ENCODE measurements around the gene NXPE2. TPM values are rescaled to one million over a fixed set of nuclear protein-coding genes. Genes with fewer than 3 reads are reported as not detected.

Gene NXPE2
- total RNA-seq, 1 donor from 2014 or later: not detected

DNA sequence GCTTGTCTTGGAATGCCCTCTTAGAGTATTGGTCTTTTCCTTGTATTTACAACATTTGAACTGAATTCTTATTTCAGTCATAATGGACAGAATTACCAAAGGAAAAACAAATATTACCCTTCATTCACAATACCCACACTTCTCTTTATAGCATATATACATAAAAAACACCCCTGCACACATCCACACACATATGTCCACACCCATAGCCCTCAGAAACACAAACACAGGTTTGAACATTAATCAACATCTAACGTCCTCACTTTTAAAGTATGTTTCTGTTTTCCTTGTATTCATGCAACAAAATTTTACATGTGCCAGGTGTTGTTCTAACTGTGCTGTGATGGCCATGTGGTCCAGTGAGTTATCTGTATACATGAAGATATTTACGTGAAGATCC is 11.6 kb upstream of the NXPE2 start:
- DNase-seq (ENCODE audit: low read depth): no peak
- H3K4me3 ChIP-seq (ENCODE audit: low read depth, low read length): no peak overlapping the region
- TF ChIP-seq, protein P1, sequence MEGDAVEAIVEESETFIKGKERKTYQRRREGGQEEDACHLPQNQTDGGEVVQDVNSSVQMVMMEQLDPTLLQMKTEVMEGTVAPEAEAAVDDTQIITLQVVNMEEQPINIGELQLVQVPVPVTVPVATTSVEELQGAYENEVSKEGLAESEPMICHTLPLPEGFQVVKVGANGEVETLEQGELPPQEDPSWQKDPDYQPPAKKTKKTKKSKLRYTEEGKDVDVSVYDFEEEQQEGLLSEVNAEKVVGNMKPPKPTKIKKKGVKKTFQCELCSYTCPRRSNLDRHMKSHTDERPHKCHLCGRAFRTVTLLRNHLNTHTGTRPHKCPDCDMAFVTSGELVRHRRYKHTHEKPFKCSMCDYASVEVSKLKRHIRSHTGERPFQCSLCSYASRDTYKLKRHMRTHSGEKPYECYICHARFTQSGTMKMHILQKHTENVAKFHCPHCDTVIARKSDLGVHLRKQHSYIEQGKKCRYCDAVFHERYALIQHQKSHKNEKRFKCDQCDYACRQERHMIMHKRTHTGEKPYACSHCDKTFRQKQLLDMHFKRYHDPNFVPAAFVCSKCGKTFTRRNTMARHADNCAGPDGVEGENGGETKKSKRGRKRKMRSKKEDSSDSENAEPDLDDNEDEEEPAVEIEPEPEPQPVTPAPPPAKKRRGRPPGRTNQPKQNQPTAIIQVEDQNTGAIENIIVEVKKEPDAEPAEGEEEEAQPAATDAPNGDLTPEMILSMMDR (conservative IDR thresholded peaks at IDR 0.05; ENCODE audit: low read depth, low read length): no peak

- TF ChIP-seq, protein P1 (conservative IDR thresholded peaks at IDR 0.05; ENCODE audit: low read depth, low read length): no peak
- no peak for DNase-seq (ENCODE audit: low read depth)
These were observed 10.2 kb upstream of the NXPE2 start for GRCh38 chr11:114668109-114668508.

DNA sequence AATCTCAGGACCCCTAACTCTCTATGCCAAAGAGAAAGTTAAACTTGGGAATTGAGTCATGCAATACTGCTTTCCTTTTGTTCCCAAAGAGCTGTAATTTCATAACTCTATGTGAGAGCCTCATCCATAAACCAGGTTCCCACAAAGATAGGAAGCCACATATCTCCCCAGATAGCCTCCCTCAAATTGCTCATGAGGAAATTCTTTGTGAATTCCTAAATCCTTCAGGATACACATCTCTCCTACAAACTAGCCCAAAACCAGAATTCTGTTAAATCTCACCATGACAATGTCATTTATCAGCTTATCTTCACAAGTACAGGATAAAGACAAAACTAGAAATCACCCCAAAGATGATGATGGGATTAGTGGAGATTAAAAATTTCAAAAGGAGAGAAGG is 4.7 kb upstream of the NXPE2 start:
- no peak overlapping the region for H3K4me3 ChIP-seq (ENCODE audit: low read depth, low read length)
- TF ChIP-seq, protein P1 (conservative IDR thresholded peaks at IDR 0.05; ENCODE audit: low read depth, low read length): no peak
- no peak for DNase-seq (ENCODE audit: low read depth)

More at GRCh38 chr11:114668109-114668508, 10.2 kb upstream of the NXPE2 start:
- H3K4me3 ChIP-seq (ENCODE audit: low read depth, low read length): no peak overlapping the region

DNA sequence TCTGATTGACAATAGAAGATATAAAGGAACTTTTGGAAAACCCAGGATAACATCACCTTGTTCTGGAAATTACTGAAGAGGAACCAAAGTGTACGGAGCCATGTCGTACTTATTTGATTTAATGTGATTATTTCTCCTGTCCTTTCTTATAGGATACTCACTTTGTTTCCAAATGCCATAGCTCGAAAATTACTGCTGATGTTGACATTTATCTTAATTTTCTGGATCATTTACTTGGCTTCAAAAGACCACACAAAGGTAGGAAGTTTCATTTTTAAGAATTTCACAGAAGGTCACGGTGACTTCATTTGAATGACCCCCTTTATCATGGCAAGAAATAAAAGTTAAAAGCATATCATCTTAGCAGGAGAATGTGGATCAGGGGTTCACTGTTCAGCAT is 1.2 kb downstream of the NXPE2 start:
- no peak overlapping the region for H3K4me3 ChIP-seq (ENCODE audit: low read depth, low read length)

GRCh38 chr11:114683007-114683406 is 4.7 kb downstream of the NXPE2 start:
- no peak for DNase-seq (ENCODE audit: low read depth)
- TF ChIP-seq, protein P1 (conservative IDR thresholded peaks at IDR 0.05; ENCODE audit: low read depth, low read length): no peak
- no peak overlapping the region for H3K4me3 ChIP-seq (ENCODE audit: low read depth, low read length)

More for the DNA sequence above, 1.2 kb downstream of the NXPE2 start:
- DNase-seq (ENCODE audit: low read depth): no peak
- TF ChIP-seq, protein P1 (conservative IDR thresholded peaks at IDR 0.05; ENCODE audit: low read depth, low read length): no peak

GRCh38 chr11:114684636-114685035 is 6.3 kb downstream of the NXPE2 start:
- TF ChIP-seq, protein P1 (conservative IDR thresholded peaks at IDR 0.05; ENCODE audit: low read depth, low read length): no peak
- no peak for DNase-seq (ENCODE audit: low read depth)
- H3K4me3 ChIP-seq (ENCODE audit: low read depth, low read length): no peak overlapping the region

DNA sequence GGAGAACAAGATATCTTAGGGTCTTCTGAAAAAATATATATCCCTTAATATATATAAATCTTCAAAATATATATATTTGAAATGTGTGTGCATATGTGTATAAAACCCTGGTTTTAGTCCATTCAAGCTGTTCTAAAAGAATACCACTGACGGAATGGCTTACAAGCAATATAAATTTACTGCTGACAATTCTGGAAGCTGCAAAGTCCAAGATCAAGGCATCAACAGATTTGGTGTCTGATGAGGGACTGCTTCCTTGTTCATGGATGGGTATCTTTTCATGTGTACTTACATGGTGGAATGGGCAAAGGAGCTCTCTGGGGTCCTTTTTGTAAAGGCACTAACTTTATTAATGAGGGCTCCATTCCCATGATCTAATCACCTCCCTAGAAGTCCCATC is 6.8 kb downstream of the NXPE2 start:
- no peak overlapping the region for H3K4me3 ChIP-seq (ENCODE audit: low read depth, low read length)
- TF ChIP-seq, protein P1 (conservative IDR thresholded peaks at IDR 0.05; ENCODE audit: low read depth, low read length): no peak
- no peak for DNase-seq (ENCODE audit: low read depth)

Data from epithelial cell of proximal tubule (primary cell).